Vagina (tissue), 2 donors: ENCODE measurements around the gene NDUFS7. TPM values are rescaled to one million over a fixed set of nuclear protein-coding genes. Genes with fewer than 3 reads are reported as not detected.

ENCODE experiments used
- DNase-seq, 2 donors: peaks; one replicate each; pipeline ENCODE4 v3.0.0-alpha.2; 2017; ENCODE audit errors: extremely low spot score in 2 of 2
- H3K27ac ChIP-seq: fragments of 200-600 bp; sonication (generic); one replicate; pipeline ENCODE4 v1.5.1; 2019
- H3K27me3 ChIP-seq: fragments of 200-600 bp; sonication (generic); one replicate; pipeline ENCODE4 v1.5.1; 2019
- H3K36me3 ChIP-seq, 2 donors: fragments of 200-600 bp; sonication (generic); one replicate each; pipeline ENCODE4 v1.5.1; 2017 to 2019
- H3K4me1 ChIP-seq: fragments of 200-600 bp; sonication (generic); one replicate; pipeline ENCODE4 v1.5.1; 2019
- H3K4me3 ChIP-seq, 2 donors: fragments of 200-600 bp; sonication (generic); 1 replicate in 1 of 2; 2 replicates in 1 of 2; pipeline ENCODE4 v1.5.1; 2016 to 2019
- H3K9me3 ChIP-seq: fragments of 200-600 bp; sonication (generic); one replicate; pipeline ENCODE4 v1.5.1; 2019
- CTCF ChIP-seq, 3 experiments: fragments of 450-650 bp in 2 of 3; fragments of 200-600 bp in 1 of 3; sonication (generic) in 1 of 3; IDR thresholded peaks; one replicate each; pipeline ENCODE4 v1.5.1; 2017 to 2019; ENCODE audit warnings: antibody characterized with exemption in 3 of 3, mild to moderate bottlenecking in 2 of 3, moderate library complexity in 2 of 3
- POLR2A ChIP-seq, 2 donors: fragments of 450-650 bp; IDR thresholded peaks; one replicate each; pipeline ENCODE4 v1.6.1; 2017; ENCODE audit warnings: antibody characterized with exemption in 2 of 2, mild to moderate bottlenecking in 2 of 2, moderate library complexity in 2 of 2
- POLR2AphosphoS5 ChIP-seq, 2 donors: sonication (generic); formaldehyde crosslinking; IDR thresholded peaks; one replicate each; pipeline ENCODE4 v1.9.0; 2017; ENCODE audit warnings: antibody characterized with exemption in 2 of 2, mild to moderate bottlenecking in 2 of 2, low read depth in 1 of 2; ENCODE audit not compliant: insufficient read depth in 1 of 2
- intact Hi-C: fragments of 100-400 bp; cut with DNase I; formaldehyde crosslinking; loops from one replicate; pipeline ENCODE4 v1.15.1; 2023
- total RNA-seq: library from RNA; depleted of rRNA; stranded (reverse); fragments of >200 nt; gene quantifications from one replicate; pipeline ENCODE4 v1.2.3, GENCODE V29; 2016

NDUFS7 gene
- total RNA-seq = 141 TPM

GRCh38 chr19:1383312-1384084, at the start of gene NDUFS7:
Gene NDUFS7, plus strand, starts transcription at chr19:1383907. Its CDS starts 20 bp downstream, at chr19:1383927.
- H3K4me3 ChIP-seq = peak within 1 kb of the TSS; percentile 70 to 84
- DNase-seq = peak in 1 of 2 donors; percentile 95
- H3K4me1 ChIP-seq = peaks cover 40% of the 10 kb centered on the region
- H3K27ac ChIP-seq = peak within 1 kb of the TSS; percentile 92
- H3K36me3 ChIP-seq = peaks cover 0 to 6% of the 10 kb centered on the region in 2 donors
- TF ChIP-seq POLR2A (IDR thresholded peaks at IDR 0.05) = peak in 1 of 2 donors; percentile 50
- TF ChIP-seq POLR2AphosphoS5 (IDR thresholded peaks at IDR 0.05; ENCODE audit: insufficient read depth in 1 of 2, low read depth in 1 of 2) = peak; percentile 94 to 99
- TF ChIP-seq CTCF (IDR thresholded peaks at IDR 0.05) = peak in 1 of 3 experiments; percentile 46
- H3K27me3 ChIP-seq = no peaks in the 10 kb centered on the region
- intact Hi-C loops = loop anchor here (10.0 kb wide), 1 partner anchor 109 kb away; the partner anchor contains the start of gene FAM174C
- no peaks in the 10 kb centered on the region for H3K9me3 ChIP-seq

- Histone ChIP-seq H3K9me3 (no peaks in the 10 kb centered on the region), H3K27ac (no peak overlapping the region), H3K4me3 (no peak overlapping the region), H3K4me1 (no peaks in the 10 kb centered on the region), H3K36me3 (no peaks in the 10 kb centered on the region), H3K27me3 (no peaks in the 10 kb centered on the region)
- DNase-seq = no peak
- intact Hi-C loops = no loop called here
- TF ChIP-seq CTCF (IDR thresholded peaks at IDR 0.05) = no peak
- no peak for TF ChIP-seq POLR2AphosphoS5 (IDR thresholded peaks at IDR 0.05; ENCODE audit: insufficient read depth in 1 of 2, low read depth in 1 of 2)
- no peak for TF ChIP-seq POLR2A (IDR thresholded peaks at IDR 0.05)
These were observed 47.5 kb upstream of the NDUFS7 start for GRCh38 chr19:1336079-1336684.

- Histone ChIP-seq H3K4me3 (no peak overlapping the region), H3K36me3 (no peaks in the 10 kb centered on the region), H3K9me3 (no peaks in the 10 kb centered on the region), H3K27ac (no peak overlapping the region), H3K27me3 (no peaks in the 10 kb centered on the region), H3K4me1 (no peaks in the 10 kb centered on the region)
- intact Hi-C loops = no loop called here
- TF ChIP-seq POLR2A (IDR thresholded peaks at IDR 0.05) = no peak
- TF ChIP-seq POLR2AphosphoS5 (IDR thresholded peaks at IDR 0.05; ENCODE audit: insufficient read depth in 1 of 2, low read depth in 1 of 2) = no peak
- no peak for TF ChIP-seq CTCF (IDR thresholded peaks at IDR 0.05)
- DNase-seq = no peak
These were observed 42.8 kb upstream of the NDUFS7 start for GRCh38 chr19:1340681-1341469.

DNA sequence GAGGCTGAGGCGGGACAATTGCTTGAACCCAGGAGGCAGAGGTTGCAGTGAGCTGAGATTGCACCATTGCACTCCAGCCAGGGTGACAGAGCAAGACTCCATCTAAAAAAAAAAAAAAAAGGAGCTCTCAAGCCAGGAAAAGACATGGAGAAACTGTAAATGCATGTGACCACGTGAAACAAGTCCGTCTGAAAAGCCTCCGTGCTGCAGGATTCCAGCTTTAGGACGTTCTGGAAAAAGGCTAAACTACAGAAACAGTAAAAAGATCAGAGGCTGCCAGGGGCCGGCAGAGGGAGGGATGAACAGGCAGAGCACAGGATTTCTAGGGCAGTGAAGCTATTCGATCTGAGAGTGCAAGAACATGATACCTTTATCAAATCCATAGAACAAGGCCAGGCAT, 40.7 kb upstream of the NDUFS7 start:
- no peaks in the 10 kb centered on the region for H3K27me3 ChIP-seq
- no peaks in the 10 kb centered on the region for H3K36me3 ChIP-seq
- H3K4me1 ChIP-seq = no peaks in the 10 kb centered on the region
- intact Hi-C loops = no loop called here
- H3K9me3 ChIP-seq = no peaks in the 10 kb centered on the region
- no peak for DNase-seq
- no peak overlapping the region for H3K27ac ChIP-seq
- H3K4me3 ChIP-seq = no peak overlapping the region
- TF ChIP-seq POLR2AphosphoS5 (IDR thresholded peaks at IDR 0.05; ENCODE audit: insufficient read depth in 1 of 2, low read depth in 1 of 2) = no peak

DNA sequence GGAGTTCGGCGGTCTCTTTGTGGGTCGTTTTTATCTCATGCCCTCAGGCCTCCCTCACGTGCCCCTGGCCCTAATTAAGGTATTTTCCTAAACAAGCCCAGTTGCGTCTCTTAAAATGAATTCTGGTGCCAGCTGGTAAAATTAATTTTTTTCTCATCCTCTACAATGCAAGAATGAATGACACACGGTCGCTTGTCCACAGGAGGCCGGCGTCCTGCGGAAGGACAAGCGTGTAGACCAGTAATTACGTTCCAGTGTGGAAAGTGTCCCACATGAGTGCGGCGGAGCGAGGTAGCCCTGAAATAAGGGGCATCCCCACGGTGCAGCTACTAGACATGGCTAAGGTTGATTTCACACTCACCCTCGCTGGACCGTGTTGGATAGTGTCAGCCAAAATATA, 34.5 kb upstream of the NDUFS7 start:
- no peak for DNase-seq
- Histone ChIP-seq H3K4me3 (no peak overlapping the region), H3K36me3 (no peaks in the 10 kb centered on the region), H3K27ac (no peak overlapping the region), H3K4me1 (peaks cover 5% of the 10 kb centered on the region), H3K27me3 (no peaks in the 10 kb centered on the region), H3K9me3 (no peaks in the 10 kb centered on the region)
- no peak for TF ChIP-seq POLR2A (IDR thresholded peaks at IDR 0.05)
- TF ChIP-seq CTCF (IDR thresholded peaks at IDR 0.05) = no peak
- TF ChIP-seq POLR2AphosphoS5 (IDR thresholded peaks at IDR 0.05; ENCODE audit: insufficient read depth in 1 of 2, low read depth in 1 of 2) = no peak
- intact Hi-C loops = no loop called here
